Measurements from ENCODE around the gene XNDC1N.
"Not testable (repeated sequence)": the region's sequence is repeated elsewhere in the genome, so short reads cannot be mapped to it uniquely, and the experiment has no call there.

Gene XNDC1N

DNA sequence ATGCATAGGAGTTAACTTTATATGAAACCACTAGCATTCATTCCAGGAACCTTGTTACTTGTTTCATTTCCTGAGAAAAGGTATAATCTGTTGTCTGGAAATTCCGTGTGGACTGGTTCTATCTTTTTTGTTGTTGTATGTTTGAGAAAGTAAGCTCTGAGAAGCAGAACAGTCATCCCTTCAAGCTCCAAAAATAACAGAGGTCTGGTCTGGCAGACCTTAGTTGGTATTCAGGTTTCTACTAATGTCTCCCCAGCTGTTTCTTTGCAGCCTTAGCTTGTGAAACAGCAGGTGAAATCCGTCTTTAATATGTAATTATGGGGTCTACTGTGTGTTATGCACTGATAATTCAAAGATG is 2.8 kb upstream of the XNDC1N start:
- no peak for DNase-seq

DNA sequence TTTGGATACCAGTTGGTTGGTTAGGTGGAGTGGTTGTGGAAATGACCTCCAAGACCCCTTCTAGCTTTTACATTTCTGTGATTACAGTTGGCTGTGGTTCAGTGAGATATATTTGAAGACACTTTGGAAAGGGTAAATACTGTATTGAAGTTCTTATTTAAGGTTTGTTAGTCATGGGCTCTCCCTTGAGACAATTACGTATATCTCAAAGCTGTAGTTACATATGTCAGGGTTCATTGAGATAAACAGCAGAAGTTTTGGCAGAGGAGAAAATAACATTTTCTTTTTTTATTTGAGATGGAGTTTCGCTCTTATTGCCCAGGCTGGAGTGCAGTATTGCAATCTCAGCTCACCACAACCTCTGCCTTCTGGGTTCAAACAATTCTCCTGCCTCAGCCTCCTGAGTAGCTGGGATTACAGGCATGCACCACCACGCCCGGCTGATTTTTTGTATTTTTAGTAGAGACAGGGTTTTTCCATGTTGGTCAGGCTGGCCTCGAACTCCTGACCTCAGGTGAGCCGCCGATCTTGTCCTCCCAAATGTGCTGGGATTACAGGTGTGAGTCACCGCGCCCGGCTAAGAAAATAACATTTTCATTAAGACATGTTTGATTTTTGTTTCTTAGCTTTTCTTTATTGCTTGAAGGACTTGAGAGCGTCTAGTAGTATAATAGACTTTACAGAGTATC is 2.3 kb upstream of the XNDC1N start:
- DNase-seq = no peak

DNA sequence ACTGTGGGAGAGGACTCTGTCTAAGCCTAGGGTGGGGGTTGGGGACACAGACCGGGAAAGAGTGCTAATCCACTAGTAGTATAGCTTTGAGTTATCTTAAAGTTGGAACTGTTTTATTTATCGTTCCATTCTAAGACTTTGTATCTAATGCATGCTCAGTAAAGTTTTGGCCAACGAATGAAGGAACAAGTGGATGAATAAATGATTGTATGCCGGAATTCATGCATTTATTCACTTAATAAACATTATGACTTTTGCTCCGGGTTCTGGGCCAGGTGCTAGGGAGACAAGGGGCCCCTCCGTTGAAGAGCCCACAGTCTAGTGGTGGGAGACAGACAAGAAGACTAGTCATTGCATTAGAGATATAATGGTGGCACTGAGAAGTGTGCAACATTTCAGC is 1.1 kb upstream of the XNDC1N start:
- no peak for DNase-seq

DNA sequence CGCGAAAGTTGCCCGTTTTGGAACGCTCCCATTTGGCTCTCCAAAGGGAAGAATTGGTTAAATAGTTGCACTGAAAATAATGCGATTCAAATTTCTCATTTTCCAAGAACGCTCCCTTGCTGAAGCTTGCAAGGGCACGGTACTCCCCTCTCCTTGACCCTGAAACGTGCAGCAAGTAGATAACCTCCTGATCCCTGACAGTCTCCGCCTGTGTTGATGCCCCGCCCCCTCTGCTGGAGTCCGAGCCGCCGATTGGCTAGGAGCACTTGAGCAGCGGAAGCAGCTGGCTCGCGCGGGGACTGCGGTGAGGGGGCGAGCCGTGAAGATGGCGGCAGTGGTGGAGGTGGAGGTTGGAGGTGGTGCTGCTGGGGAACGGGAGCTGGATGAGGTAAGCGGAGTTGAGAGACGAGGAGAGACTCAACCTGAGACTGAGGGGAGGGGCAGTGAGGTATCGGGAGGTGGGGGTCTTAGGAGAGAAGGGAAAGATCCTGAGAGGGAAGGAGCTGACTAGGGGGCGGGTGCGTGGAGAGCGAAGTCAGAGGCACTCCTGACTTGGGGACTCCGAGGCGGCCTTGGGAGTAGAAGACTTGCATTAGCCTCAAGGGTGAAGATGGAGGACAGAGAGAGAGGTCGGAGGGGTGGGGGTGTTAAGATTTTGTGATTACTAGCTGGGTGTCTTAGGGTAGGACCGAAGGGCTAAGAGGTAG is 496 bp upstream of the XNDC1N start, which contains the start of gene RNF121:
Gene RNF121, plus strand, starts transcription at position 310 of the 707 bp plus-strand sequence. Its CDS starts 16 bp downstream, at position 326.
- DNase-seq = peak; percentile 97

DNA sequence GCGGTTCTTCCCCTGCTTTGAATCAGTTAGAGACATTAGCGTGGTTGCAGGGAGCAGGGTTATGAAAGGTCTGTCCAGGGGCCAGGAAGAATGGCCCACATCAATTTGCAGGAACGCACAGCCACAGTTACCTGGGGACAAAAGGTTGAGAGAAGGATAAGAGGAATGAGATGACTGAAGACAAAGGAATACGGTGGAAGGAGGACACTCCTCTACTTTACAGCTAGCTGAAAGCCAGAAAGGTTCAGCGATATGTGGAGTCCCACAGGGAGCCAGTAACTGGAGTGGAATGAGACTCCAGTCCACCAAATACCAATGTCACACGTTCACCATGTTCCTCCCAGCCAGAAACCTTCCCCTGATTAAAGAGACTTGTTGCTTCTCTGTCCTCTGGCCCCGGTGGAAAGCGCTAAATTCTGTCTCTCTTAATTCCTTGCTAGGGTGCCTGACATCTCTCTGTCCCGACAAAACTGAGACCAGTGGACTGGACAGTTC is 10.7 kb downstream of the XNDC1N start:
- DNase-seq = no peak

DNA sequence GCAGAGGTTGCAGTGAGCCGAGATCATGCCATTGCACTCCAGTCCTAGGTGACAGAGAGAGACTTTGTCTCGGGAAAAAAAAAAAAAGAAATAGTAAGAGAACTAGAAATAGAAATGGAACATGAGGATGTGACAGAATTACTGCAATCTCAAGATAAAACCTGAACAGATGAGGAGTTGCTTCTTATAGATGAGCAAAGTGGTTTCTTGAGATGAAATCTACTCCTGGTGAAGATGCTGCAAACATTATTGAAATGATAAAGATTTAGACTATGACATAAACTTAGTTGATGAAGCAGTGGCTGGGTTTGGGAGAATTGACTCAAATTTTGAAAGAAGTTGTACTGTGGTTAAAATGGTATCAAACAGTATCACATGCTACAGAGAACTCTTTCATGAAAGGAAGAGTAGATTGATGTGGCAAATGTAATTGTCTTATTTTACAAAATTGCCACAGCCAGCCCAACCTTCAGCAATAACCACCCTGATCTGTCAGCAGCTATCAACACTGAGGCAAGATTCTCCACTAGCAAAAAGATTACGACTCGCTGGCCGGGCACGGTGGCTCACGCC is 13.7 kb downstream of the XNDC1N start:
- no peak for DNase-seq

DNA sequence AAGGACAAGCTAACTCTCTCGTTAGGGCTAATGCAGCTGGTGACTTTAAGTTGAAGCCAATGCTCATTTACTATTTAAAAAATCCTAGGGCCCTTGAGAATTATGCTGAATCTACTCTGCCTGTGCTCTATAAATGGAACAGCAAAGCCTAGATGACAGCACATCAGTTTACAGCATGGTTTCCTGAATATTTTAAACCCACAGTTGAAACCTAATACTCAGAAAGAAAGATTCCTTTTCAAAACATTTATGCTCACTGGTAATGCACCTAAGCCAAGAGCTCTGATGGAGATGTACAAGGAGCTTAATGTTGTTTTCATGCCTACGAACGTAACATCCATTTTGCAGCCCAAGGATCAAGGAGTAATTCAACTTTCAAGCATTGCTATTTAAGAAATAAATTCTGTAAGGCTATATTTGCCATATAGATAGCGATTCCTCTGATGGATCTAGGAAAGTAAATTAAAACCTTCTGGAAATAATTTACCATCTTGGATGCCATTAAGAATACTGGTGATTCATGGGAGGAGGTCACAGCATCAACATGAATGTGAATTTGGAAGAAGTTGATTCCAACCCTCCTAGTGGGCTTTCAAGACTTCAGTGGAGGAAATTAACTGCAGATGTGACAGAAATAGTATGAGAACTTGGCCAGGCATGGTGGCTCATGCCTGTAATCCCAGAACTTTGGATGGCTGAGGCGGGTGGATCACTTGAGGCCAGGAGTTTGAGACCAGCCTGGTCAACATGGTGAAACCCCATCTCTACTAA is 14.5 kb downstream of the XNDC1N start:
- no peak for DNase-seq

DNA sequence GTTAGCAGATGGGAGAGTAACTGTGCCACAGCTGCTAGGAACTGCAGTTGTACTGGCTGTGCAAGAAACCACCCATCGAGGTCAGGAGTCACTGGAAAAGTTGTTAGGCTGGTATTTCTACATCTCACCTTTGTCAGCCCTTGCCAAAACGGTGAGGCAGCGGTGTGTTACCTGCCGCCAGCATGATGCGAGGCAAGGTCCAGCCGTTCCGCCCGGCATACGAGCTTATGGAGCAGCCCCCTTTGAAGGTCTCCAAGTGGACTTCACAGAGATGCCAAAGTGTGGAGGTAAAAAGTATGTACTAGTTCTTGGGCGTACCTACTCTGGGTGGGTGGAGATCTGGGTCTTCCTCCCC is 16.4 kb downstream of the XNDC1N start:
- DNase-seq = not testable (repeated sequence)

DNA sequence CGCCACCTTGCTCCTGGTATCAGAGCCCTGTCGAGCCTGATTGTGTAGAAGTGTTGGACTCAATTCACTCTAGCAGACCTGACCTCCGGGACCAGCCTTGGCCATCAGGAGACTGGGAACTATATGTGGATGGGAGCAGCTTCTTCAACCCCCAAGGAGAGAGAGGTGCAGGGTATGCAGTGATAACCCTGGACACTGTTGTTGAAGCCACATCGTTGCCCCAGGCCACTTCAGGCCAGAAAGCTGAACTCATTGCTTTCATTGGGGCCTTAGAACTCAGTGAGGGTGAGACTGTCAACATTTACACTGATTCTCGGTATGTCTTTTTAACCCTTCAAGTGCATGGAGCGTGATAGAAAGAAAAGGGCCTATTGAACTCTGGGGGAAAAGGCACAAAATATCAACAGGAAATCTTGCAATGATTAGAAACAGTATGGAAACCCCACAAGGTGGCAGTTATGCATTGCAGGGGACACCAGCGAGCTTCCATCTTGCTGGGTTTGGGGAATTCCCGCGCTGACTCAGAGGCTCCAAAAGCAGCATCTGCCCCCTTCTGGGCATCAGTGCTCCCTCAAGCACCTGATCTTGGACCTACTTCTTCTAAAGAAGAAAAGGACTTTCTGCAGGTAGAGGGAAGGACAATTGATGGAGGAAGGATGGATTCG is 16.9 kb downstream of the XNDC1N start:
- peak; percentile 82 for DNase-seq

DNA sequence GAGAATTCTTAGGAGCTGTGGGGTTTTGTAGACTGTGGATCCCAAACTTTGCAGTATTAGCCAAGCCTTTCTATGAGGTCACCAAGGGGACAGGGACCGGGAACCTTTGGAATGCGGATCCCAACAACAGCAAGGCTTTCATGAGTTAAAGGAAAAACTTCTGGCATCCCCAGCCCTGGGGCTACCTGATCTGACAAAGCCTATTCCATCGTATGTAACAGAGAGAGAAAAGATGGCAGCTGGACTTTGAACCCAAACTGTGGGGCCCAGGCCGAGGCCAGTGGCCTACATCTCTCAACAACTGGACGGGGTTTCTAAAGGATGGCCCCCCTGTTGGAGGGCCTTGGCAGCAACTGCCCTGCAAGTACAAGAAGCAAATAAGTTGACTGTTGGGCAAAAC is 17.6 kb downstream of the XNDC1N start:
- not testable (repeated sequence) for DNase-seq

DNA sequence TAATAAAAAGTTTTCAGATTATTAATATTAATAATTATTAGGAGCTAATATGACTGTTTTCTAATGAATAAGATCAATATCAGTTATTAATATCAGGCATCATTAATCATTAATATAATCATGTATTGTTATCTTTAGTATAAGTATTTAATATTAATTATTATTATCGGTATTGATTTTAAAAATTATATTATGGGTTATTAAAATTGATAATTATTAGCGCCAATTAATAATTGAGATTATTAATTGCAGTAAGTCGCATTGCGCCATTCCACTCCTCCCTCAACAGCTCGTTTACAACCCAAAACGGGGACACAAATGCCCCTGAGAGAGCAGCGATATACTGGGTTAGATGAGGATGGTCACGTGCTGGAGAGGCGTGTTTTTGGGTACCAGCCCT is 20.2 kb downstream of the XNDC1N start:
- no peak for DNase-seq

DNA sequence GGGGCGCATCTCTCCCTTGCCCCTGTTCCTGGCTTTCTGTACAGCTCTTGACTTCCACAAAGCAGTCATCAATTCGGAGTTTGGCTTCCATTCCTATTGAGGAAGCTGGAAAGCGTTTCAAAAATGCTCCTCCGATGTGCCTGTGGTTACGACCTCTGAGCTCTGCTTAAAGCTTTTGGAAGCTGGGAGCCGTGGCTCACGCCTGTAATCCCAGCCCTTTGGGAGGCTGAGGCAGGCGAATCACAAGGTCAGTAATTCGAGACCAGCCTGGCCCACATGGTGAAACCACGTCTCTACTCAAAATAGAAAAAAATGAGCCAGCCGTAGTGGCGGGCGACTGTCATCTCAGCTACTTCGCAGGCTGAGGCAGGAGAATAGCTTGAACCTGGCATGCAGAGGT is 27.3 kb downstream of the XNDC1N start:
- not testable (repeated sequence) for DNase-seq

DNA sequence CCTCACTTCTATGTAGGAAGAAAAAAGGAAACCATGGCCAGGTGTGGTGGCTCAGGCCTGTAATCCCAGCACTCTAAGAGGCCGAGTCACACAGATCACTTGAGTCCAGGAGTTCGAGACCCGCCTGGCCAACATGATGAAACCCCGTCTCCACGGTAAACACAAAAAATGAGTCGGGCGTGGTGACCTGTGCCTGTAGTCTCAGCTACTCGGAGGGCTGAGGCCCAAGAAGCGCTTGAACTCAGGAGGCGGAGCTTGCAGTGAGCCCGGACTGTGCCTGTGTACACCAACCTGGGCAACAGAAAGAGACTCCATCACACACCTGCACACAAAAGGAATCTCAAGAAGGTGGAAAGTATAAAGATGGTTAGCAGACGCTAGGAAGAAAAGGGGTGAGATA is 32.4 kb downstream of the XNDC1N start:
- no peak for DNase-seq

DNA sequence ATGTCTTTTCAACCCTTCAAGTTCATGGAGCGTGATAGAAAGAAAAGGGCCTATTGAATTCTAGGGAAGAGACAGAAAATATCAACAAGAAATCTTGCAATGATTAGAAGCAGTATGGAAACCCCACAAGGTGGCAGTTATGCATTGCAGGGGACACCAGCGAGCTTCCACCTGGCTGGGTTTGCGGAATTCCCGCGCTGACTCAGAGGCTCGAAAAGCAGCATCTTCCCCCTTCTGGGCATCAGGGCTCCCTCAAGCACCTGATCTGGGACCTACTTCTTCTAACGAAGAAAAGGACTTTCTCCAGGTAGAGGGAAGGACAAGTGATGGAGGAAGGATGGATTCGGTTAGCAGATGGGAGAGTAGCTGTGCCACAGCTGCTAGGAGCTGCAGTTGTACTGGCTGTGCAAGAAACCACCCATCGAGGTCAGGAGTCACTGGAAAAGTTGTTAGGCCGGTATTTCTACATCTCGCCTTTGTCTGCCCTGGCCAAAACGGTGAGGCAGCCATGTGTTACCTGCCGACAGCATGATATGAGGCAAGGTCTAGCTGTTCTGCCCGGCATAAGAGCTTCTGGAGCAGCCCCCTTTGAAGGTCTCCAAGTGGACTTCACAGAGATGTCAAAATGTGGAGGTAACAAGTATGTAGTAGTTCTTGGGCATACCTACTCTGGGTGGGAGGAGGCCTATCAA is 39.1 kb downstream of the XNDC1N start:
- DNase-seq = not testable (repeated sequence)

DNA sequence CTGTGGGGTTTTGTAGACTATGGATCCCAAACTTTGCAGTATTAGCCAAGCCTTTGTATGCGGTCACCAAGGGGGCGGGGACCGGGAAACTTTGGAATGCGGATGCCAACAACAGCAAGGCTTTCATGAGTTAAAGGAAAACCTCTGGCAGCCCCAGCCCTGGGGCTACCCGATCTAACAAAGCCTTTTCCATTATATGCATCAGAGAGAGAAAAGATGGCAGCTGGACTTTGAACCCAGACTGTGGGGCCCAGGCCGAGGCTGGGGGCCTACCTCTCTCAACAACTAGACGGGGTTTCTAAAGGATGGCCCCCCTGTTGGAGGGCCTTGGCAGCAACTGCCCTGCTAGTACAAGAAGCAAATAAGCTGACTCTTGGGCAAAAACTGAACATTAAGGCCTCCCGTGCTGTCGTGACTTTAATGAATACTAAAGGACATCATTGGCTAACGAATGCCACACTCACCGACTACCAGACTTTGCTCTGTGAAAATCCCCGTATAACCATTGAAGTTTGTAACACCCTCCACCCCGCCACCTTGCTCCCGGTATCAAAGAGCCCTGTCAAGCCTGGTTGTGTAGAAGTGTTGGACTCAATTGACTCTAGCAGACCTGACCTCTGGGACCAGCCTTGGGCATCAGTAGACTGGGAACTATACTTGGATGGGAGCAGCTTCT is 39.9 kb downstream of the XNDC1N start:
- DNase-seq = not testable (repeated sequence)

DNA sequence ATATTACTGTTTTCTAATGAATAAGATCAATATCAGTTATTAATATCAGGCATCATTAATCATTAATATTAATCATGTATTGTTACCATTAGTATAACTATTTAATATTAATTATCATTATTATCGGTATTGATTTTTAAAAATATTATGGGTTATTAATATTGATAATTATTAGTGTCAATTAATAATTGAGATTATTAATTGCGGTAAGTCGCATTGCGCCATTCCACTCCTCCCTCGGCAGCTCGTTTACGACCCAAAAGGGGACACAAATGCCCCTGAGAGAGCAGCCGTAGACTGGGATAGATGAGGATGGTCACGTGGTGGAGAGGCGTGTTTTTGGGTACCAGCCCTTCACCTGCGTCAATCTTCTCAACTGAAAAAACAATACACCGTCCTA is 42.6 kb downstream of the XNDC1N start:
- not testable (repeated sequence) for DNase-seq
